HG03354 (cell line): ENCODE data around the gene JMJD4.

Source experiments
- ATAC-seq: cut with Tn5 transposase; IDR thresholded peaks from one replicate; pipeline ENCODE4 v1.9.1; 2021; ENCODE audit warnings: mild to moderate bottlenecking; ENCODE audit not compliant: unreplicated experiment, poor library complexity, severe bottlenecking

Gene JMJD4, protein sequence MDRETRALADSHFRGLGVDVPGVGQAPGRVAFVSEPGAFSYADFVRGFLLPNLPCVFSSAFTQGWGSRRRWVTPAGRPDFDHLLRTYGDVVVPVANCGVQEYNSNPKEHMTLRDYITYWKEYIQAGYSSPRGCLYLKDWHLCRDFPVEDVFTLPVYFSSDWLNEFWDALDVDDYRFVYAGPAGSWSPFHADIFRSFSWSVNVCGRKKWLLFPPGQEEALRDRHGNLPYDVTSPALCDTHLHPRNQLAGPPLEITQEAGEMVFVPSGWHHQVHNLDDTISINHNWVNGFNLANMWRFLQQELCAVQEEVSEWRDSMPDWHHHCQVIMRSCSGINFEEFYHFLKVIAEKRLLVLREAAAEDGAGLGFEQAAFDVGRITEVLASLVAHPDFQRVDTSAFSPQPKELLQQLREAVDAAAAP

DNA sequence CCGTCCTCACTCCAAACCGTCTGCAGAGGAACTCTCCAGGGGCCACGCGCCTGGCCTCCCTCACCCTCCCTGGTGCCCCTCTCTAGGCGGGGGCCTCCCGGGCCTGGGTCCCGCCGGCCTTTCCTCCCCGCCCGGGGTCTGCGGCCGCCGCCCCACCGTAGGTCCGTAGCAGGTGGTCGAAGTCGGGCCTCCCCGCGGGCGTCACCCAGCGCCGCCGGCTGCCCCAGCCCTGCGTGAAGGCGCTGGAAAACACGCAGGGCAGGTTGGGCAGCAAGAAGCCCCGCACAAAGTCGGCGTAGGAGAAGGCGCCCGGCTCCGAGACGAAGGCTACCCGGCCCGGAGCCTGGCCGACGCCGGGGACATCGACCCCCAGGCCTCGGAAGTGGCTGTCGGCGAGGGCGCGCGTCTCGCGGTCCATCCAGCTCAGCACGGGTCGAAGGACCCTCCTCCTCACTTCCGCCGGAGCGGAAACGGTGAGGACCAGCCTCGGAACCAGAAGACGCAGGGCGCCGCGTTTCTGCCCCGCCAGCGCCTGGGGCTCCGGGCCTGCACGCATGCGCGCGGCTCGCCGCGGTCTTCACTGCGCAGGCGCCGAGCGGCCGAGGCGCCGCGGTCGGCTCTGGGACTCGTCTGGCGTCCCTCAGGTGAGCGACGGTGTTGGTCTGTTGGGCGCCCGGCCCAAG is at the start of gene JMJD4, which contains the start of gene SNAP47:
Gene JMJD4, minus strand, starts transcription at position 447 of the 683 bp plus-strand sequence. Its CDS starts 29 bp downstream, at position 418.
Gene SNAP47, plus strand, starts transcription at position 580 of the 683 bp plus-strand sequence. CDS start 12,302 bp downstream, outside the sequence.
- peak; percentile 93 for ATAC-seq

DNA sequence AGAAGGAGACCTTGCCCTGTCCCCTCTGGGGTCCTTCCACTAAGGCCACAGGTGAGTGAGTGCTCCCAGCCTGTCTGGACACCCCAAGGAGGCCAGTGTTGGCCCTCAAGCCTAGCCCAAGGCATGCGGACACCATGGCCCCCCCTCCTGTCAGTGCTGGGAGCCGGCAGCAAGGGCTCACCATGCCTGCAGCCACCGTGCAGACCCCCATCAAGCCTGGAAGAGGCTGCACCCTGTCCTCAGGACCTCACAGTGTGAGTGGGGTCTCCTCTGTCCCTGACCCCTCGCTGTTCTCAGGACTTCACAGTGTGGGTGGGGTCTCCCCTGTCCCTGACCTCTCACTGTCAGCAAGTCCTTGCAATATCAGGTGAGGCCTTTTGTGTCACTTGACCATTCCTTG is 47.1 kb upstream of the JMJD4 start:
- ATAC-seq, result no peak

DNA sequence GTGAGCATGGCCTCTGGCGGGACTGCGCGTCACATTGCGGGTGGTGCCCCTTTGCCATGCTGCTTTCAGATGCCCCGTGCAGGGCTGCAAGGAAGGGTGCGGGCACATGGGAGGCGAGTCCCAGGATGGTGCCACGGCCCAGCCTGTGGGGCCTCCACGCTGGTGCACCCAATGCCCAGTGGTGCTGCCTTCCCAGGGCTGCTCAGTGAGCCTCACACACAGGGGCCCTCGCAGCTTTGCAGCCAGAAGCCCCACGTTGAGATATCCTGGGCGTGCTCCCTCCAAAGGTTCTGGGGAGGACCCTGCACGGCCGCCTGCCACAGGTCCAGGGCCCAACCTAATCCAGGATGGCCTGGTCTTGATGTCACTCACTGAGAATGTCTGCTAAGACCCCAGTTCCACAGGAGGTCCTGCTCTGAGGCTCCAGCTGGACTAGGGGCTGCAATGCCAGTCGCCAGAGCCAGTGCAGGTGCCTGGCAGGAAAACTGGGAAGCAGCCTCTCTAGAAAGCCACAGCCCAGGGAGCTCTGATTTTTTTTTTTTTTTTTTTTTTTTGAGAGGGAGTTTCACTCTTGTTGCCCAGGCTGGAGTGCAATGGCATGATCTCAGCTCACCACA is 46.3 kb upstream of the JMJD4 start:
- ATAC-seq, result no peak

DNA sequence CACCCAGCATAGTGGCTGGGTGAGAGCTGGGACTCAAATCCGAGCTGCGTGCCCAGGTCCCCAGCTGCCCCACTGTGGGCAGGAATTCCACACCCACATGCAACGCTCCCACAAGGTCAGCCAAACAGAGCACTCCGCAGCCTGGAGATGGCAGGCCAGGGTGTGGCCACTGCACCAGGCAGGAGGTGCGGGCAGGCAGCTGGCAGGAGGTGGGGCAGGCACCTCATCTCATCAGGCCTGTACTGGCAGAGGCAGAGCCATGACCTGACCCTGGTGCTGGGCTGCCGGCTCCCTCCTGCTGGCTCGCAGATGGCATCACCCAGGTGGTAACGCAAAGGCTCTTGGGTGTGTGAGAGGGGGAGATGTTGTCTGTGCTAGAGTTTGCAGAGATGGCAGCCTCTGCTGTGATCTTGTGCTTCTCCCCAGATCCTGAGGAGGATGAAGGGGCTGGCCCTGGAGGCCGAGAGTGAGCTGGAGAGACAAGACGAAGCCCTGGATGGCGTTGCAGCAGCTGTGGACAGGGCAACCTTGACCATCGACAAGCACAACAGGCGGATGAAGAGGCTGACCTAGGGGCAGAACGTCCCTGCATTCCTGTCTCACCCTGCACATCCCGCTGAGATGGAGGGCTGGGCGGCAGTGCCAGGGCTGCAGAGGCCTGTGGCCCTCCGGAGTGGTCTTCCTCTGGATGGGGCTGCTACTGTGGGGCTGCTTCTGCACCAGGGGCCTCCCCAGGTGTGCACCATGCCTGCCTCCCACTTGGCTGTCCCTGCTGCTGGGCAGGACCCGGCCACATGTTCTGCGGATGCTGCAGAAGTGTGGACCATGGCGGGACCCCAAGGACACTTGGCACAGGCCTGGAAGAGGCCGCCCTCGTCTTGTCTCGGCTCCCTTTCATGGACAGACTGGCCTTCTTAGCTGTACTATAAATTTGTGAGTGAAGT is 45.3 kb upstream of the JMJD4 start:
- ATAC-seq, result no peak

DNA sequence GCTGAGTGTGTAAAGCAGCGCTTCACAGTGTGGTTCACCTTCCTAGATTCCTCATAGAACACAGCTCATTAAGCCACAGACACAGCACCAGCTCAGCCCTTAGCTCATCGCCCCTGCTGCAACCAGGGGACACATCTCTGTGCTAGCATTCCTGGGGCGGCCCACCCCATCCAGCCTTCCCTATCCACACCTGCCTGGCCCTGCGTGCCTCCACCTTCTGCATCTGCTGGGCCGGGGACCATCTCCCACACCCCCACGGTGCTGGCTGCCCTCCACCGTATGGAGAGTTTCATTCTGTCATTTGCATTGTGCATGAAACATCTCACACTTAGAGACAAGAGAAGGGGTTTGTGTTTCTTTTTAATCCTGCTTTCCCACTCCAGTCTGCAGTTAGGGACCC is 44.6 kb upstream of the JMJD4 start:
- no peak for ATAC-seq

DNA sequence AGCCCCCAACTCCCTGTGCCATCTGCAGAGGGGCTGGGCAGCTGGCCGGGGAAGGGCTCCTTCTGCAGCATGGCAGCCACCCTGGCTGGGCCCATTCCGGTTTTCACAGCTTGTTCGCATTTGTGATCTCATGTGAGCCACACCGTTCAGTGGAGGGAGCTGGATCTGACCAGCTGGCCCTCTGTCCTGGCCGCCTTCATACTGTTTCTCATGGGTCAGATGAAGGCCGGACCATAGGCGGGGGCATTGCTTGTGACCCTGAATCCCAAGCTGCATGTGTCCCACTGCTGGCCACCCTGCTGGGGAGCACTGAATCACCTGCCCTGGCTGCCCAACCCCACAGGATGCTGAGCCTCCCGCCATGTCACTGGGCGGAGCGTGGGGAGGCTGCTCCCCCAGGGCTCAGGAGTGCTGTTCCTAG is 43.9 kb upstream of the JMJD4 start:
- ATAC-seq, result no peak

DNA sequence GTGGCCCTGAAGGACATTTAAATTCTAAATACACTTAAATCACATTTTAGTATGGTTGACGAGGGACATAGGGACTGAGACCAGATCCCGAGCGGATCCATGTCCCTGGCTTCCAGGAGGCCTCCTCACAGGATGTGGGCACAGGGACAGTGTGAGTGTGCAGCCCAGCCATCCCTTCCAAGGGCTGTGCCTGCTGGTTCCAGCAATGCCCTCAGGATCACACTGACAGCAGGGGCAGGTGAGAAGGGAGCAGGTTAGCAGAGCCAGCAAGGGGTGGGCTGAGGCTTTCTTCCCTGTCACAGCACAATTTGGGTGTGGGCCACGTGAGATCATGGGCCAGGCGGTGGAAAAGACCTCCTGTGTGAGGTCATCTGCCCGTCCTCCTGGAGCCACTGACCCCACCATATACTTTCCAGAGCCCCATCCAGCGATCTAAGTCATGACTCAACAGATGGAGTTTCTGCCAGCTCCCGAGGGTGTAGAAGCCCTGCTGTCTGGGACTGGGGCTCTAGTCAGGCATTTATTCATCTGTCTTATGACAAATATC is 43.4 kb upstream of the JMJD4 start:
- ATAC-seq, result no peak

DNA sequence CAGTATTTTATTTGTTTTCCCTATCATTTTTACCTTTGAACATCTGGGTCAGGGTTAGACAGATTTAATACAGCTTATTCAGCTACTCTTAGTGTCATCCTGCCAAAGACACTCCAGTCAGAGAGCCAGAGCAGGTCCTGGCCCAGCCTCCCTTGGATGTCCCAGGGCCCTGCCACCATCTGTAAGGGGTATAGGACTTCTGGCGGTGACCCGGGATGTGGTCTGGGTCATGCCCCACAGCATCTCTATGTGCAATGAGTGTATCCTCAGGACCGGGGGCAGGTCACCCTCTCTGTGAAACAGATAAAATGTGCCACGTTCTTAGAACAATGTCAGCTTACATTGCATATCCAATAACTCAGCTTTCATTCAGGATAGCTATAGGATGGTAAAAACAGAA is 42.5 kb upstream of the JMJD4 start:
- no peak for ATAC-seq

DNA sequence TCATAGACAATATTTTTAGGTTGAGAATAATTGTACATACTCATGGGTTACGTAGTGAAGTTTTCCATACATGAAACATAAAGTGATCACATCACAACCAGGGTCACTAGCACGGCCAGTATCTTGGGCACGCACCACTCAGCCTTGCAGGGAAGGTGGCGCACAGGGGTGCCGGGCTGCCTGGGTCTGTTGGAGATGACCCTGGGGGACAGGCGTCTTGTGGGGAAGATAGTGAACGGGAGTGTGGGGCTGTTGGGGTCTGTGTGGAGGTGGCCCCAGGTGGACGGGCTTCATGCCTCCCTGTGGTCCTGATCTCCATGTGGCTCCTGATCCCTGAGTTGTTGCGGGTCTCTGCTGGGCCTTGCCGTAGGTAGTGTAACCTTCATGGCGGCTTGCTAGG is 42.1 kb upstream of the JMJD4 start:
- no peak for ATAC-seq

DNA sequence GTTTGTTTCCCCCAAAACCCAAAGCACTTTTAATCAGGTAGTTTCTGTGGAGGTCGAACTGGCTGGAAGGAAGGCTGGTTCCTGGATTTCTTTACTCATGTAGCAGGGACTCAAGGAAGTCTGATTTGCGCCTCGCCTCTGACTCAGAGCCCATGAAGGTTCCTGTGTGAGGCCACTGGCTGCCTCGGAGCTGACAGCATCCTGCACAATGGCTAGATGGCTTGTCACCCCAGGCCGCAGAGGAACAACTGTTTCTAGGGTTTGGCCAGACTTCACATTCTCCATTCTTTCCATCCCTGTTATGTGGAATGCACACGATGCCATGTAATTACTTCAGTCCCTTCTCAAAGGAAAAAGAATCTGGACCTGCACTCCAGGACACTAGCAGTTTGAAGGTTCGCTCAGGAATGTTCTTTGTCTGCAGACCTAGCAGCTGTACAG is 41.2 kb upstream of the JMJD4 start:
- no peak for ATAC-seq

DNA sequence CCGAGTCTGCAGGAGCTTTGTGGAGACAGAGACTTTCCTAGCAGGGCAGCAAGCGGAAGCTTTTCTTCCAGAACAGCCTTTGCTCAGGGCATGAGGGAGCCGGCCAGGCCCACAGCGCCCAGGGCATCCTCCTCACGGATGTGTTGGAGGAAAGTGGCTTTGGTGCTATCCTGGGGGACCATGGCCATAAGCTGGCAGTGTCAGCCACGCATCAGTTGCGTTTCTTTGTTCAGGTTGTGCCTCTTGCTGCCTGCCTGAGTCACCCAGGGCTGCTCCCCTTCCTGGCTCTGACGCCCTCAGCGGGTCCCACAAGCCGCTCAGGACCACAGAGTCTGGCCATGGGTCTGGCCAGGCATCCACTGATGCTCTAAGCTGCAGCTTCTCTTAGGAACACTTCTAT is 40.7 kb upstream of the JMJD4 start:
- no peak for ATAC-seq

DNA sequence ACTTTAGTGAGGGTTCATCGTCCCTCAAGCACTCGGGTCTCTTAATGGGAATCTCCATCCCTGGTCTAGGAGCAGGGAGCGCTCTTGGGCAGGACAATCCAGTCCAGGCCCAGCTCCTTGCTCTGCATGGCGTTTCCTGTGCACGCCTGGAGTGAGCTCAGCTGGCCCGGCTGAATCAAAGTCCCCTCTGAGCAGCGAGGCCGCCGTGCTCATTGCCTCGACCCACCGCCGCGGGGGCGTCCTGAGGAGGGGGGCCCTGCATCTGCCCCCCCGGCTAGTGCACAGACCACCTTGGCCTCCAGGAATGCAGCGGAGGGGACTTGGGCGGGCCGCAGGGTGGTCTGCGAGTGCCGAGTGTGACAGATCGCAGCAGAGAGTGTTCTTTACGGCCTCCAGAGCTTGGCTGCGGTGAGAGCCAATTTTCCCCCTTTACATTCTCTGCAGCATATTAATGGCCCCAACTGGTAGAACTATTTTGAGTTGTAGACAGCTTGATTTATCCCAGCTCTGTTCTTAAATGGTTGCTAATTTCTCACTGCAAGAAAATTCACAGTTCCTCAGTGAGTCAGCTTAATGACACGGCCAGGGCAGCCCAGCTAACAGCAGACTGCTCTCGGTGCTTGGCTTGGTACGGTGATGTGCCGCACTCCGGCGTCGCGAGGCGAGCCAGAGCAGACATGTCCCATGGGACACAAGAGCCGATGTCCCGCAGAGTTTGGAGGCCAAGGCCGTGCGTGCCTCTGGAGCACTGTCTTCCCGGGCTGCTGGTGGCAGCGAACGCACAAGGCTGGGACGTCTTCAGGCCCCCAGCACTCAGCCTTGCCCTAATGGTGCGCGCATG is 39.9 kb upstream of the JMJD4 start:
- no peak for ATAC-seq

DNA sequence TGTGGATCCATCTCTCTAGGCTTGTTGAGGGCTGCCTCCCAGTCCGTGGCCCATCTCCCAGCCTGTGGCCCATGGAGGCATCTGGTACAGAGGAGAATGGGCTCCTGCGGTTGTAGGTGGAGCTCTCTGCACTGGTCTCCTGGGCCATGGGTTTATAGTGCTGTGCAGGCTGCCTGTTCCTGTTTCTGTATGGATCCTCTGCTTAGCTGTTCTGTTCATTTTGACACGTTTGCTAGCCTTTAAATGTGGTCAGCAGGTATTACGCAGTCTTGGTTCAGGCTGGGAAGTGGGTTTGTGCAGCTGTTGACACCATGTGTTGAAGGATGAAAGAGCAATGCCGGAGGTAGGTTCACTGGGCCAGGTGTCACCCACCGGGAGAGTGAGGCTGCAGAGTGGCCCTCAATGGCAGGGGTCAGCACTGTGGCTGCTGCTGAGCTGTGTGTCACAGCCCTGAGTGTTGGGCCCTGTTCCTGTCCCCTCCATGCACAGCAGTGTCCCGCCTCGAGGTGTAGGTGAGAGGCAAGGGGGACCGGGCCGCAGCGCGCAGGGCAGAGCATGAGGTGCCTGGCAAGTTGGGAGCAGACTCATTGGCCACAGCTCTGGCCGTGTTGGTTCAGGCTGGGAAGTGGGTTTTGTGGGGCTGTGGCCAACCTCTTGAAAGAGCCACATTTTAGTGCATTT is 39.1 kb upstream of the JMJD4 start:
- no peak for ATAC-seq

DNA sequence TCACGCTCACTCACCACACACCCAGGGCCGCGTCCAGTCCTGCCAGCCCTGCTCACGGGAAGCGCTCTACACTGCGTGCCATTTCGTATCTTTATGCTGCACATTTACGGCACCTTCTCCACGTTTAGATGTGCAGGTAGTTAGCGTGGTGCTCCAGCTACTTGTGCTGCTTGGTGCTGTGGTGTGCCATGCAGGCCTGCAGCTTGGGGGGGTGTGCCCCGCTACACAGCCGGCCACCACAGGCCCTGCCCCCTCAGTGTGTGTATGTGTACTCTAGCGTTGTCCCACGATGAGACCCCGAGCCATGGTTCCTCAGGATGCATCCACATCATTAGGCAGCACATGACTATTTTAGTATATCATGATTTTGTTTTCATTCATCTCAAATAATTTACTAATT is 38.5 kb upstream of the JMJD4 start:
- no peak for ATAC-seq

DNA sequence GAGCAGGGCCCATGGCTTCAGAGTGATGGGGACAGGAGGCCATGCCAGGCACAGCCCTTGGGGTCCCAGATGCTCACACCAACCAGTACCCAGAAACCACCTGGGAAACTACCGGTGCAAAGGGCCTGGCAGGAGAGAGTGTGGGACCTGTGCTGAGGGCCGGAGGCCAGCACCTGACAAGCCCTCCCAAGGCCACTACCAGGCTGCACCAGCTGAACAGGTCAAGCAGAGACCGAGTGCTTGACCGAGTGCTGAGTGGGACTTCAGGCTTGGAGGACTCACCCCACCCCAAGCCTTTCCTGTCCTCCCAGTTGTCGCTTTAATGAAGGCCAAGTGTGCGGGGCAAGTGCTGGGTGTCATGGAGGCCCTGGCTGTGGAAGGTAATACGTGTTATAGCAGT is 36.7 kb upstream of the JMJD4 start:
- no peak for ATAC-seq

DNA sequence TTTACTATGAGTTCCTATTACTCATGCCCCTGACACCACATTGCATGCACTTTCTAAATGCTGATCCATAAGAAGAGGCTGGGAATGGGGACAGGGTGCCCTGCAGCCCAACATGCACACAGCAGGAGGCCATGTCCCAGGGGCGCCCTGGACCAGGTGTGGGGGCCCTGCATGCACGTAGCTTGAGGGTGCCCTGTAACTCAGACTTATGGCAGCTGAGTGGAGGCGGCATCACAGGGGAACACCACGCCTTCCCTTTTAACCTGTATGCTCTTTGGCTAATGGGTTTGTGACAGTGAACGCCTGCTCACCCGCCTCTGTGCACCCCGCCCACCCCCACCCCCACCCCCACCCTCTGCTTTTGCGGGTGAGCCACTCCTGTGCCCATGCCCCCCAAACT is 36.2 kb upstream of the JMJD4 start:
- ATAC-seq, result no peak

DNA sequence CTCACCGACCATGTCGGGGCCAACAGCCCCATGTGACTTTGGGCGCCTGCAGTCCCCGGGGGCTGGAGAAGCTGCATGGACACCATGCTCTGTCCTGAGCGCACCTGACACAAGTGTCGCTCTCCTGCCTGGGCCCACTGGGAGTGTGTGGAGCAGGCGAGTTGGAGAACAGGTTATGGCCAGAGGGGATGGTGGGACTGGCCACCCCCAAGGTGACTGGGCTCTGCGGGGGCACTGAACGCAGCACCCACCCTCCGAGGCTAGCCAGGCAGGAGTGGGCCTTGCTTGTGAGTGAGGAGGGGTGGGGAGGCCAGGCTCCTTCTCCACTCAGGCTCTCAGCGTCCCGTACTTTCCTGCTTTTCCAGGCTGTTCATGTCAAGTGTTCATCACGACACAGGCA is 35.7 kb upstream of the JMJD4 start:
- ATAC-seq, result no peak

DNA sequence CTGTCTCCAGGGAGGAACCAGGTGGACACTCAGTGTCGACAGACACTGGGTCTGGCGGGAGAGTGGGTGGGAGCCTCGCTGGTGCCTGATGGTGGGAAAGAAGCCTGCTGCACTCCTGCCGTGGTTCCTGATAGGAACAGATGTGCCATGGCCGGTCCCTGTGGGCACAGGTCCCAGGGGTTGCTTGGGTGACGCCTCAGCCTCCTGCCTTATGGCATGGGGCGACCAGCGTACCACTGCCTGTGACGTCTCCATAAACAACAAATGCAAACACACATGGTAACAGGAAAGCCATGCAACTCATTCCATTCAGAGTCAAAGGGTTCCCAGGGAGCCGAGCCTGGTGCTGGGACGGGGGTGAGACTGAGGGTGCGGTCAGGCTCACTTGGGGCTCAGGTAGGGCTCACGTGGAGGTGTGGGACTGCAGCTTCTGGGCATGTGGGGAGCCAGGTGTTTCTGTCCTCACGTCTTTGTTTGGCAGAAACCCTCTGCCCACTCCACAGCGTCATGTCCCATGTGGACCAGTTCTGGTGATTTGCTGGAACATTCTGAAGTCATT is 34.9 kb upstream of the JMJD4 start:
- no peak for ATAC-seq
